GM21360 (cell line): ENCODE data around the gene PLCL1.

Source experiments
- ATAC-seq: cut with Tn5 transposase; IDR thresholded peaks from one replicate; pipeline ENCODE4 v1.9.1; 2021; ENCODE audit warnings: mild to moderate bottlenecking, moderate library complexity; ENCODE audit not compliant: unreplicated experiment

PLCL1 gene

DNA sequence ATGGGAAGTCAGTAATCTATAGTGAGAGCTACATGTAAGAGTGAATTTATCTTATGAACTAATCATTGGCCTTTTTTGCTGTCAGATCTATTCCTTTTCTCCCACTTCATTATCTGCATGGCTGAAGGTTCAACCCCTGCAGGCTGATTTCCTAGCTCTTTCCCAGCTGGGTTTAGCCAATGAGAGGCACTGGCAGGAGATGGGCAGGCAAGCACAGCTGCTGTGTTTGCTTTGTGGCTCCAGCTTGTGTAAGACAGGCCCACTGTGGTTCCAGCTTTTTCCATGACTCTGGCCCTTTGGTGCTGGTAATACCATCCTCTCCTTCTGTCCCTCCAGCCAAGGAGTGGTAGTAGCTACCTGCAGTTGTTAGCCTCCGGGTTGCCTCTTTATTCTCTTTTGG lies 248.8 kb downstream of the PLCL1 start:
- ATAC-seq, result no peak

DNA sequence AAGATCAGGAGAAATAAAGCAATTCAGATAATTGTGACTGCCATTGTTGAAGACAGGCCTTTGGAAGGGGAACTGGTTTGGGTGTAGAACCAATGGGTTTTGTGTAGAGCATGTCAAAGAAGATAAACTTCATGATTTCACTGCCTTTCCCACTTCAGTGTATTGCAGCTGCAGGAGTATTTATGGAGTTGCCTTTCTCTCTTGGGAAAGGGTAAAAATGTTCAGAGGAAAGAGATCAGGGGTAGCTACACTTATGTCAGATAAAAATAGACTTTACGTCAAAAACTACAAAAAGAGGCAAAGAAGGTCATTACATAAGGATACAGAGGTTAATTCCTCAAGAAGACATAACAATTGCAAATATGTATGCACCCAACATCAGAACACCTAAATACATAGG lies 249.4 kb downstream of the PLCL1 start:
- ATAC-seq, result no peak

DNA sequence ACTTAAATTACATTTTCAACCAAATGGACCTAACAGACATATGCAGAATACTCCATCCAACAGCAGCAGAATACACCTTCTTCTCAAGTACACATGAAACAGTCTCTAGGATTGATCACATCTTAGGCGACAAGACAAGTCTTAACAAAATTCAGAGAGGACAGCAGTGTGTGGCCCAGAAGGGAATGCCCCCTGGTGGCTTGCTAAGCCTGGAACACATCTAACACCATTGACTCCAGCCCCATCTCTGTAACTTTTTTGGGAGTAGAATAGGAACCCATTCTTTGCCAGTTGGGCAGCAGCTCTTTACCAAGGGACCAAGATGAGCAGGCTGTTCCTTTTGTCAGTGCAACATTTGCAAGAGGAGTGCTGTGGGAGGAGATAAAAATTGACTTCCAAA lies 249.9 kb downstream of the PLCL1 start:
- peak; percentile 87 for ATAC-seq

DNA sequence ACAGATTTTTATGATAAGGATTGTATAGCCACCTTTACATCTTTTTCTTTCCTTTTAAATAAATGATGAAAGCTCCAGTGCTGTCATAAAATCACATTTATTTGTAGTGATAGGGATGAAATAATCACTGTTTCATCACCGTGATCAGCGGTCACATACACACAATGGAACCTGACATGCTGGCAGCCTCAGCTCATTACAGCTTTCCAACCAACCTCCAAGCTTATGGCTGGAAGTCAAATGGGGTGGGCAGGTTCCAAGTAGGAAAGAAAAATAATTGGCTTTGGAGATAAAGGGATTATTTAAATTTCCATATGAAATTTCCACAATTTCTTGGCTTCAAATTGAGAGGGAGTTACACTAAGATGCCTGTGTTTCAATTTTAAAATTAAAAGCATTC lies 251.3 kb downstream of the PLCL1 start:
- ATAC-seq, result no peak

DNA sequence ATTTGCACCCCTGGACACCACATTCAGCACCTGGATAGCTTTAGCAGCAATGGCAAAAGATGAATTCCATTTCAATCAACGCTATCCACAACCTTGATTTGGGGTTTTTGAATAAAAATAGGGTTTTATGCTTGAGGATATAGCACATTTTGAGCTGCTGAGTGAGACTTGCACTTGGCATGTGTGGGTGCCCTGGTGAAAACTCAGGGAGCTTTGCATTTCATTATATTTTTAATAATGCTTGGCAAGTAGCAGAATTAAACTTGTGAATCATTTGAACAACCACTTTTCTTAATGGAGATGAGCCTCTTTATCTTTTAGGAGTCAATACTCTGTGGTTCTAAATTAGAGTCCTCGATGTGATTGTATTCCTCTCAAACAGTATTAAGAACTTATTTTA lies 252.4 kb downstream of the PLCL1 start:
- no peak for ATAC-seq

DNA sequence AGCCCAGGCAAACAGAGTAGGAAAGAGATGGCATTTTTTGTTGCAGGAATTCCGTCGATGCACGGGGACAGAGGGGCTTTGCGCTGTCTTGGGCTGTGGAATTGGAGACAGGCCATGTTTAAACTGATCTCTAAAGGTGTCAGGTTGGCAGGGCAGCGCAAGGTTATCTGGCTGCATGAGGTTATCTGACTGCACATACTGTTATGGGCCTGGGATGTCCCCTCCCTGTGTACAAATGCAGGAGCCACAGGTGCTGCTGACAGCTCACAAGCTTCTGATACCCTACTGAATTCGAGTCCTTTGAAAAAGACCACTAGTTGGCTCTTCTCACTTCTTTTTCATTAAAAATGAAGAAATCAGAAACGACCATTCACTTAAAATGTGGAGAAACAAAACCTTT lies 255.4 kb downstream of the PLCL1 start:
- ATAC-seq, result no peak

DNA sequence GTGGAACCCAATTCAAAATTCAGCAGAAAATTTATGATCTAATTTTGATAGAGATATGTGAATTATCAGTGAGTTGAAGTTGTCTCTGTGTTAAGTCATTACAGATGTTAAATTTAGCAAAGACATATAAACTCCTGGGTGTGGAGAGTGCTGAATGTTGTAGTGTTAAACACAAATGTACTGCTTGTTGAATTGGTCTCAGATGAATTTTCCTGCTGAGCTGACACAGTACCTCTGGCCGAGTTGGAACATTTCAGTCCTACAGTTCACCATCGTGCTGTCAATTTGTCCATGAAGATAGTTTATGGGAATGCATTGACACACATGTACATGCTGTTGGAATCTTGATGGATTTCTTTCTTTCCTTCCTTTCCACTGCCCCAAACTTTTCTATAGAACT lies 255.9 kb downstream of the PLCL1 start:
- ATAC-seq, result no peak

DNA sequence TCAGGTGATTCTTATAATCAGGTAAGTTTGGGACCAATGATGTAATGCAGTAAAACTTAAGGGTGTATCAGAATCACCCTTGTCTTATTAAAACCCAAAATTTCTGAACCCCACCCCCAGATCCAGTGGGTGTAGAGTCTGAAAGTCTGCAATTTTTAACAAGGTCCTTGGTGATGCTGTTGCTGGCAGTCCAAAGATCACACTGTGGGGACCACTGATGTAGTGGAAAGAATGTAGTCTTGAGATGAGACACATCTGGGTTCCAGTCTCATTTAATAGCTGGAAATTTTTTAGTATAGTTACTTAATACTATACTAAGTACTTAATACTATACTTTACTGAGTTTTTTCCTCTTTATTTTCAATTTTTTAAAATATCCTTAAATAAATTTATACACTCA lies 258.4 kb downstream of the PLCL1 start:
- no peak for ATAC-seq

DNA sequence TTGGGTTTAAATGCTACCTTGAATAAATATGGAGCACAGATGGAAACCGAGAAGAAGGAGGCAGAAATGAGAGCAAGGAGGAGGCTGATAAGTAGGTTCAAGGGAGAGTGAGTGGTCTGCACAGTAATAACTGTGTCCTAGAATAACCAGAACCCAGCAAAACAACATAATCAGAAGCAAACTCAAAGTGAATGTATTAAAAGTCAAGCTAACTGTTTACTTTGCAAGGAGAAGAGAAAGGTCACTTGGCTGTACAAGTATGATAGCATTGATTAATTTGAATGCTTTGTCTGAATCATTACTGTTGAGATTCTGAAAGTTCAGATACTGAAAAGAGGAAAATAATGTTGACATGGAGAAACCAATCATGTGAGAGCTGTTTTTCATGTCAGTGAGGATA lies 258.8 kb downstream of the PLCL1 start:
- ATAC-seq, result no peak

DNA sequence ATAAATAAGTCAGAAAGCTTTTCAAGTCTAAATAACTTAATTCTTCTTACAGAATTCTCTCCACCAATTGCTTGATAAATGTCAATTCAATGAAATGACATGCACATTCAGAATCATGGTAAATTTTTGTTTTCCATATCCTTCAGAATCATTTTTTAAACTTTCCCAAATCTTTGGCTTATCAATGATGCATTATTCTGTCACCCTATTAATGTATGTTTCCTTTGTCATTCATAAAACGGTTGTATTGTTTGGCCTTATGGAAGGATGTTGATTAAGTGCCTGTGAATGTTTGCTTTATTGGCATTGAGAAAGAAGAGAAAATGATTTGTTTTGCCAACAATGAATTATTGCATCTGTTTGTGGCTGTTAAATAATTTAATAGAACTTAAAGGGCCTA lies 260.9 kb downstream of the PLCL1 start:
- ATAC-seq, result no peak

DNA sequence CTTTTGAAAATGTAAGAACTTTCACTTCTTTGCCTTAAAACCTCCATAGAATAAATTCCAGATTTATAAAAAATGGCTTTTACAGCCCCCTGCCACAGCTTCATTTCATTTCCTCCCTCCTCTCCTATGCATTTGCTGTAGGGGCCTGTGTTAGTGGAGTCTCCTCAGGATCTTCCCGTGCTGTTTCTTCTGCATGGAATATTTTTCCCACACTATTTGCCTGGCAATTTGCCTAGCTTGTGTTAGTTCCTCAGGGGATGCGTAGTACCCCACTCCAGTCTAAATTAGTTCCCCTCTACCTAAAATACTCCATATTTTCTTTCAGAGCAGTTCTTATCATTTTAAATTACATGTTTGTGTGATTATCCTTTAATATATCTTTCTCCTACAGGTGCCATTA lies 262.2 kb downstream of the PLCL1 start:
- ATAC-seq, result no peak

DNA sequence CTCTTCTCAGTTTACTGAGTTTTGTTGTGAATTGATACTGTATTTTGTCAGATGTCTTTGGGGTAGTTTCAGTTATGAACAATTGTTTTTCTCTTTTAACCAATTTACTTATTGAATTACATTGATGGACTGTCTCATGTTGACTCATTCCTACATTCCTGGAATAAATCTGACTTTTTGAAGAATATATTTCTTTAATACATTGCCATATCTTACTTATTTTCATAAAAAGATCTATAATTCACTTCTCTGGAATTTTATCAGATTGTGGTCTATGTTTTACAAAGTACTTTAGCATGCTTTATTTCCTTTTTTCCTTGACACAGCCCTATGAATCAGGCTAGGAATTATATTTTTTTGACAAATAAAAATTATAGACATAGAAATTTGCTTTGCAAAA lies 268.3 kb downstream of the PLCL1 start:
- ATAC-seq, result no peak

DNA sequence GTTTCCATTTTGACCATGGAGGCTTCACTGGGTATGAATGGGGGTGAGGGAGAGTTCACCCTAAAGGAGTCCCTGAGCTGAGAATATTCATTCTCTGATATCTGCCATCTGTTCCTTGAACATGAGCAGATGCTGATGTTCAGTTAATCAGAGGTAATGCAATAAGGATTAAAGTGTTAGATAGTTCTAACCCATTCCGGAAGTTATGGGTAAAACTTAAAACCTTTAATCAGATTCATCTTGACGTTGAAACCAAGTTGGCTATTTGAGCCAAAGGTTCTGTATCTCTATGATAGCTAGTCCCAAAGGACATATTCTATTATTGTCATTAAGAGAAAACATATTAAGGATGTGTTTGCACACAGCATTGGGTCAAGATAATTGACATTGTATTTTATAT lies 268.9 kb downstream of the PLCL1 start:
- no peak for ATAC-seq

DNA sequence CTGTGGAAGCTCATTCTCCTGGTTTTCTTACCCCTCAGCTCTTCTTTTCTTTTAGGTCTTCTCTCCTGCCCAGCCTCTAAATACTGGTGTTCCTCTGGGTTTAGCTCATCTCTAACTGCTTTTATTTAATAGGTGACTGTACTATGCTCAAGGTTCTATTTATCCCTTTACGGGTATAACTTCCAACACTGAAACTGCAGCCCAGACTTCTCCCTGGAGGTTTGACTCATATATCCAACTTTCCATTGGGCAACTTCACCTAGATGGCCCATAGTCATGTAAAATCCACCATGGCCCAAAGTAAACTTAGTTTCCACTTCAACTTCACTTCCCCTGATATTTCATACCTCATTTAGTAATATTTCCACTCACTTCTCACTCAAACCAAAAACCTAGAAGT lies 273.1 kb downstream of the PLCL1 start:
- no peak for ATAC-seq

DNA sequence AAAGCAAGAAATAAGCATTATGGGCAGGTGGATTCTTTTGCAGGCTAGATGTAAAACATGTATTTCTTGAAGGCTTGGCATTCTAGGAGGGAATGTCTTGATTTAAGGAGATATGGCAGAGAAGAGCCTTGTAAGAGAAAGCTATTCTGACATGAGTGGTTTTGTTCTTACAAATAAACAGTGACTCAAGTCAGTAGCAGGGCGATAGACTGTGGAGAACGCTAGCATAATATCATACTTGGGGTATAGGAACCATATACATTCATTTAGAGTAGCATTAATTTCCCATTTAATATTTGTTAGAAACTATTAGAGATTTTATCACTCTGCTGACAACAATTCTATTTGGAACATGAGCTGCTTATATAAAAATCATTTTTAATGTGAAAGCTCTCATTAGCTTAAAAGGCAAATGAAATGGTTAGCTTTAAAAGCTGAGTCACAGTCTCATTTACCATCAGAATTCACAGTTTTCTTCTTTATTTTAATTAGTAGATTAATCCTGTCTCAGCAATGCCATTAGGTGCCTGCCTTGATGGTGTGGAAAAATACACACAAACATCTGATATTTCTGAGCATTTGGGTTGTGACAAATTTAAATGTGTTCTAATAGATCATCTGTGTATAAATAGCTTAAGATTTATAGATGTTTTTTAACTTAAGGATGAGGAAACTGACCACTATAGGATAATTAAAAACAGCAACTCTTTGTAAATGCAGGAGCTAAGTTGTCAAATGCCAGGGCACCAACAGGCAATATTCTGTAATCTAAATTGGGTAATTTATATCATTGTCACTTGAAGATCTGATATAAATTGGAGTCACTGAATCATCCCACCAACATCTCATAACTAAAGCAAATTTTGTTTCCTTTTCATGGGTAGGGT lies 276.7 kb downstream of the PLCL1 start:
- ATAC-seq, result no peak

DNA sequence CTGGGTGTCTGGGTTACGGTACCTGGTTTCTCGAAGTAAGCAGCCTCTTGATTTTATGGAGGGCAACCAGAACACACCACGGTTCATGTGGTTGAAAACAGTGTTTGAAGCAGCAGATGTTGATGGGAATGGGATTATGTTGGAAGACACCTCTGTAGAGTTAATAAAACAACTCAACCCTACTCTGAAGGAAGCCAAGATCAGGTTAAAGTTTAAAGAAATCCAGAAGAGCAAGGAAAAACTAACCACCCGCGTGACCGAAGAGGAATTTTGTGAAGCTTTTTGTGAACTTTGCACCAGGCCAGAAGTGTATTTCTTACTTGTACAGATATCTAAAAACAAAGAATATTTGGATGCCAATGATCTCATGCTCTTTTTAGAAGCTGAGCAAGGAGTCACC lies 279.8 kb downstream of the PLCL1 start:
- no peak for ATAC-seq

DNA sequence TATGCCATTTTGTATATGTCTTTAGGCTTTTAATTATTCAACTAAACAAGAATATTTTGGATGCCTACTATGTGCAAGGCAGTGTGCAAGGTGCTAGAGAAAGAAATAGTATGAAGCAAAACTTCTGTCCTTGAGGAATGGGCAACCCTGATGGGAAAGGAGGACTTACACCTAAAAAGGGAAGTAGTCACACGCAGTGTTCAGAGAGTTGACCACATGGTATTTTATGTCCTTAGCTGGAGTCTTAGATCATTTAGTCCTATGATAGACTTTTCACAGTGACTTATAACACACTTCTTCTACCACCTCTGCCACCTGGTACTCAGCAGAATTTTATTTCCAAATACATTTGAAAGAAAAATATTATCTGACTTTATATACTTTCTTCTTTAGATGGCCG lies 291.6 kb downstream of the PLCL1 start:
- ATAC-seq, result no peak

DNA sequence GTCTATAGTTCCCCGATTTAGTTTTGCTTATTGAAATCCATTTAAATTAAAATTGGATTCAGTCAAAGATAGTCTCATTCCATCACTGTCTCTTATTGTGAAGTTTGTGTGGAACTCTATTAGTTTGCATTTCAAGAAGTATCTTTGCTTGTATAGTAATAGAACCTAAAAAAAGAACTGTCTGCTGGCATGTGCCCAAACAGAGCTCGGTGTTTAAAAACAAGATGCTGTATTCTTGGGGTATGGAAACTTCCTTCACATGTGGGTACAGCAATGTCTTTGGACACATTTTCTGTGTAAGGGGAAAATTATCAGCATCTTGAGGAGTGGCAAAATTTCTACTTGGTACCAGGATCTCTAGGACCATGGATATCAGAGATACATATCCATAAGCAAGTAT lies 292.6 kb downstream of the PLCL1 start:
- ATAC-seq, result no peak

DNA sequence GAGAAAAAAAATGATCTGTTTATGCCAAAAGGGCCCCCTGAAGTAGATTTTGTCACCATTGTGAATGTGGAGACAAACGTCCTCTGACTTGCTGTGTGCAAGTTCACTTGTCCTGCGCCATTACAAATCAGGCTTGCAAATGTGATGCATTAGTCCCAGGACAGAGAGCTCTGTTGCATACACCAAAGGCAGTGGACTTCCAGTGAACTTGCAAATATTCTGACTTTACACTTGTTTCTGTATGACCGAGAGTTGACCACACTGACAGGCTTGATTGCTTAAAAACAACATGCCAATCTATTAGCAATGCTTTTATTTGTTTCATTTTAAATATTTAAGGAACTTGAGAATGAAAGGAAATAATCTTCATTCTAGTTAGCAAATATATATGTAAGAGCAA lies 293.2 kb downstream of the PLCL1 start:
- ATAC-seq, result peak; percentile 65

DNA sequence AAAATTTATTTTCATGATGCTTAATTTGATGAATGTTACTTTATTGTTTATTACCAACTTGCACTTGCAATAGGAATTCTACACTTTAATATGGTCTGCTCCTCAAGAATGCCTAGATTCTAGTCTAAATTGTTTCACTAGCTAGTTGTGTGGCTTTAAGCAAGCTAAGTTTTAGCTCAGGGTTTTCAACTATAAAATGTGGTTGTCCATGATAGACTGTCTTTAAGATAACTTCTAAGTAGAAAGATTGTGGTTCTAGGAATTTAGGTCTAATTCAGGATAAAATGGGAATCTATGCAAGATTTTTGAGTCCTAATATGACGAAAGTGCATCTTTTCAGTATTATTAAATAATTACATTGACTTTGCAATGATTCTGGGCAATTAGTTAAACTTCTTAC lies 294.0 kb downstream of the PLCL1 start:
- ATAC-seq, result no peak

DNA sequence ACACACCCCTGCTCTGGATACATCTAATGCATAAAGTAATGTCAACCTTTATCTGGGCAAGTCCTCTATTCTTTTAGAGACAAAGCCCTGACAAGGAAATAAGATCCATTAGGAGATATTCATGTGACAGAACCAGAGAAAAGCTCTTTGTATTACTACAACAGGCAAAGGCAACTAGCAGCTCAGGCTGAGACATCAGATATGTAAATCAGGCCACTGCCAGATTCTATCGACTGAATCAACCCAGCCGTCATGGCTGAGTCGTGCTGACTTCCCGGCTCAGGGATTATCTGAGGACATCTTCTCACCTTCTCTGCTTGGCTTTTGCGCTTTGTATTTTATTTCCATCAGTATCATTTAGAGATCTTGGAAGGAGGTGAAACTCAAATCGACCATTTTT lies 294.5 kb downstream of the PLCL1 start:
- no peak for ATAC-seq

DNA sequence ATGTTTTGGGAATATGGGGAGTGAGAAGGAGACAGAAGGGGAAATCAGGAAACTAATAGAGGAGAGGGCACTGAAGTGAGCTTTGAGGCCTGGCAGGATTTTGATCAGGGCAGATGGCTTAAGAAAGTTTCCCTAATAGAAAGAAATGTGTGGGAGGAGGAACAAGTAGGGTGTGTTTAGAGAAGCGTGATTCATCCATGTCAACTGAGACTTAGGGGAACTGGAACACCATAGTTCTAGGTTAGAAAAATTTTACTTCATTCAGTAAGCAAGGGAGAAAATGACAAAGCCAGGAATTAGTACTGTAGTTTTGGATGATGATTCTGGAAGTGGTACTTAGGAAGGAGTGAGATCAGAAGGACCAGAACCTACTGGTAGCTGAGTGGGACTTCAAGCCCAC lies 296.0 kb downstream of the PLCL1 start:
- no peak for ATAC-seq

DNA sequence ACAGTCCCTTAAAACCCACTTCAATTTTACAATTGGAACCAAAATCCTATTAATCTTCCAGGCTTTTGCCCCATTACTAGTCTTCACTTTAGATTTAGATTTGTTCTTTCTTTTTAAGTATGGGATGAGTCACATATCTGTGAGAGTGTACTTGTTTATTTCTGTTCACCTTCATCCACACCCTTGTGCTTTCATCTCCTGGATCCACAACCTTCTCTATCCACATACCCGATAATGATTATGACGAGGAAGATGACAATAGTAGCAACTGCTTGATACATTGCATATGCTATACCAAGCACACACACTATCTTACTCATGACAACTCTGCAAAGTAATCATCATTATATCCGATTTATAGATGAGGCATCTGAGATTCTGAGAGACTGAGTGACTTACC lies 297.3 kb downstream of the PLCL1 start:
- ATAC-seq, result no peak
